ENCODE results near the gene YIPF2. TPM values are rescaled to one million over a fixed set of nuclear protein-coding genes. Genes with fewer than 3 reads are reported as not detected.

YIPF2 gene
- polyA plus RNA-seq, 3 donors: 12.3 to 25.2 (median 15.5) TPM

GRCh38 chr19:10920288-10920655 lies 8.2 kb downstream of the YIPF2 start:
- H3K4me3 Mint-ChIP-seq: no peak overlapping the region
- DNase-seq: peak in 1 of 3 donors; percentile 4
- no peaks in the 10 kb centered on the region for H3K27me3 ChIP-seq (ENCODE audit: control insufficient read depth in 2 of 2, insufficient read depth in 2 of 2, low read length in 2 of 2)
- no peaks in the 10 kb centered on the region for H3K79me2 ChIP-seq (ENCODE audit: insufficient read depth, low read length)
- no peaks in the 10 kb centered on the region for H3K4me1 Mint-ChIP-seq
- no peak overlapping the region for H3K9ac ChIP-seq (ENCODE audit: insufficient read depth, low read length, poor library complexity, severe bottlenecking)
- peaks cover 0 to 1% (median 0%) of the 10 kb centered on the region in 3 donors for H3K27me3 Mint-ChIP-seq (ENCODE audit: low read depth in 3 of 3)
- H2AFZ ChIP-seq (ENCODE audit: insufficient read depth, low read depth, low read length, poor library complexity, severe bottlenecking): no peak overlapping the region
- H3K27ac ChIP-seq (ENCODE audit: low read depth in 1 of 2, low read length in 2 of 2): no peak overlapping the region
- H3K4me1 ChIP-seq (ENCODE audit: control insufficient read depth in 1 of 2, insufficient read depth in 2 of 2, low read length in 2 of 2): no peaks in the 10 kb centered on the region
- H3K36me3 ChIP-seq (replicated peaks in 1 of 2; ENCODE audit: control insufficient read depth in 1 of 2, insufficient read depth in 2 of 2, low read length in 2 of 2): peaks cover 55 to 82% of the 10 kb centered on the region in 2 donors
- TF ChIP-seq, protein P1, sequence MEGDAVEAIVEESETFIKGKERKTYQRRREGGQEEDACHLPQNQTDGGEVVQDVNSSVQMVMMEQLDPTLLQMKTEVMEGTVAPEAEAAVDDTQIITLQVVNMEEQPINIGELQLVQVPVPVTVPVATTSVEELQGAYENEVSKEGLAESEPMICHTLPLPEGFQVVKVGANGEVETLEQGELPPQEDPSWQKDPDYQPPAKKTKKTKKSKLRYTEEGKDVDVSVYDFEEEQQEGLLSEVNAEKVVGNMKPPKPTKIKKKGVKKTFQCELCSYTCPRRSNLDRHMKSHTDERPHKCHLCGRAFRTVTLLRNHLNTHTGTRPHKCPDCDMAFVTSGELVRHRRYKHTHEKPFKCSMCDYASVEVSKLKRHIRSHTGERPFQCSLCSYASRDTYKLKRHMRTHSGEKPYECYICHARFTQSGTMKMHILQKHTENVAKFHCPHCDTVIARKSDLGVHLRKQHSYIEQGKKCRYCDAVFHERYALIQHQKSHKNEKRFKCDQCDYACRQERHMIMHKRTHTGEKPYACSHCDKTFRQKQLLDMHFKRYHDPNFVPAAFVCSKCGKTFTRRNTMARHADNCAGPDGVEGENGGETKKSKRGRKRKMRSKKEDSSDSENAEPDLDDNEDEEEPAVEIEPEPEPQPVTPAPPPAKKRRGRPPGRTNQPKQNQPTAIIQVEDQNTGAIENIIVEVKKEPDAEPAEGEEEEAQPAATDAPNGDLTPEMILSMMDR (IDR thresholded peaks at IDR 0.05): no peak
- H3K9me3 ChIP-seq (replicated peaks in 1 of 2; ENCODE audit: control insufficient read depth in 1 of 2, insufficient read depth in 1 of 2, low read length in 2 of 2): no peaks in the 10 kb centered on the region
- H3K4me3 ChIP-seq (replicated peaks in 1 of 3; ENCODE audit: low read depth in 2 of 3, low read length in 3 of 3): no peak overlapping the region
- H4K20me1 ChIP-seq (ENCODE audit: insufficient read depth, low read length): no peaks in the 10 kb centered on the region
- H3K9me3 Mint-ChIP-seq: no peaks in the 10 kb centered on the region
- WGBS (ENCODE audit: insufficient coverage): 92% methylated on average over 9 of the region's 10 CpGs
- H3K27ac Mint-ChIP-seq: no peak overlapping the region
- H3K36me3 Mint-ChIP-seq: peaks cover 49 to 75% of the 10 kb centered on the region in 2 donors
- intact Hi-C loops (cut with micrococcal nuclease): loop anchor here in 1 of 2 donors (10.0 kb wide), 1 partner anchor 45 kb away; the partner anchor contains the start of gene CARM1
- no peak overlapping the region for H3K4me2 ChIP-seq (replicated peaks; ENCODE audit: extremely low read depth, low read length, poor library complexity, severe bottlenecking)

- Histone ChIP-seq H3K27ac (ENCODE audit: low read depth in 1 of 2, low read length in 2 of 2) (no peak overlapping the region), H4K20me1 (ENCODE audit: insufficient read depth, low read length) (no peaks in the 10 kb centered on the region), H3K4me3 (replicated peaks in 1 of 3; ENCODE audit: low read depth in 2 of 3, low read length in 3 of 3) (no peak overlapping the region), H3K9me3 (replicated peaks in 1 of 2; ENCODE audit: control insufficient read depth in 1 of 2, insufficient read depth in 1 of 2, low read length in 2 of 2) (no peaks in the 10 kb centered on the region), H3K79me2 (ENCODE audit: insufficient read depth, low read length) (no peaks in the 10 kb centered on the region), H3K4me2 (replicated peaks; ENCODE audit: extremely low read depth, low read length, poor library complexity, severe bottlenecking) (no peak overlapping the region), H3K4me1 (ENCODE audit: control insufficient read depth in 1 of 2, insufficient read depth in 2 of 2, low read length in 2 of 2) (no peaks in the 10 kb centered on the region), H3K9ac (ENCODE audit: insufficient read depth, low read length, poor library complexity, severe bottlenecking) (no peak overlapping the region), H3K36me3 (replicated peaks in 1 of 2; ENCODE audit: control insufficient read depth in 1 of 2, insufficient read depth in 2 of 2, low read length in 2 of 2) (peaks cover 58 to 79% of the 10 kb centered on the region in 2 donors), H2AFZ (ENCODE audit: insufficient read depth, low read depth, low read length, poor library complexity, severe bottlenecking) (no peak overlapping the region), H3K27me3 (ENCODE audit: control insufficient read depth in 2 of 2, insufficient read depth in 2 of 2, low read length in 2 of 2) (no peaks in the 10 kb centered on the region)
- H3K4me1 Mint-ChIP-seq: no peaks in the 10 kb centered on the region
- peaks cover 43 to 75% of the 10 kb centered on the region in 2 donors for H3K36me3 Mint-ChIP-seq
- peaks cover 0 to under 1% (median 0%) of the 10 kb centered on the region in 3 donors for H3K27me3 Mint-ChIP-seq (ENCODE audit: low read depth in 3 of 3)
- H3K4me3 Mint-ChIP-seq: no peak overlapping the region
- TF ChIP-seq, protein P1 (IDR thresholded peaks at IDR 0.05): no peak
- DNase-seq: no peak
- WGBS (ENCODE audit: insufficient coverage): 93% methylated on average over 22 of the region's 26 CpGs
- H3K9me3 Mint-ChIP-seq: no peaks in the 10 kb centered on the region
- intact Hi-C loops (cut with micrococcal nuclease): loop anchor here in 1 of 2 donors (10.0 kb wide), 1 partner anchor 45 kb away; the partner anchor contains the start of gene CARM1
- no peak overlapping the region for H3K27ac Mint-ChIP-seq
These were observed 8.8 kb downstream of the YIPF2 start for GRCh38 chr19:10919352-10920287.
